AG10803 (cell line): ENCODE data around the gene SMIM22.

ENCODE experiments used
- DNase-seq: peaks from one replicate; pipeline ENCODE4 v3.0.0; 2010; ENCODE audit warnings: low read depth
- H3K4me3 ChIP-seq: 2 replicates; pipeline ENCODE4 v1.5.1; 2011; ENCODE audit warnings: mild to moderate bottlenecking, low read length, control low read depth
- TF ChIP-seq, protein P1 (sequence below): conservative IDR thresholded peaks from 2 replicates; pipeline ENCODE4 v1.5.1; 2011; ENCODE audit warnings: mild to moderate bottlenecking, low read length, control low read depth, inconsistent platforms

Gene SMIM22

DNA sequence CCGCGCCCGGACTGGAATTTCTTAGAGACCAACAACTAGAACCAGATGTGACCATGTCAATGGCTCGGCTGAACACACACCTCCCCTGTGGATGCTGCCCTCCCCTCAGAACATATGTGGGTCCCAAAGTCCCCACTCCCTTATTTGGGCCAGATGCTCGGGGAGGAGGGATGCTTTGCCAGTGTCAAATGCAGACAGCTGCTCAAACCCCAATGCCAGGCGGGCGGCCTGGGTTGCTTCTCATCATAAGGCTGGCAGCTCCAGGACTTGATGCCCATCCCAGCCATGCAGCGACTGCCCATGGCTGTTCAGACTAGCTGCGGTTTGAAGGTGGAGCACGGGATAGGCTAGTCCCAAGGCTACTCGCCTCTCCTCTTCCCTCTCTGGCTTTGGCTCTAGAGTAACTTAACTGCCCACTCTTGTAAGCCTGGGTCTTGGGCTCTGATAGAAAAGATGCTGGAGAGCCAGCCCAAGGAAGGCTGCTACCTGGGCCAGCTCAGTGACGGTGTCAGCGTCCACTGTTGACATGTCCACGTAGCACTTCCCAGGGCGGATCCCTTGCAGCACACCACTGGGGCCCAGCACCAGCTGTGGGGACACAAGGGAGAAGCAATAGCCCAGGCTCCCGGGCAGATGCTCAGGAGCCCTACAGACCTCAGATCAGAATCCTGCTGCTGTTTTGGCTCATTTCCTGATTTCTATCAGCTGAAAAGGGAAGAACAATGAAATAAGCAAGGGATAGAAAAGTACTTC is 18.3 kb downstream of the SMIM22 start:
- TF ChIP-seq, protein P1, sequence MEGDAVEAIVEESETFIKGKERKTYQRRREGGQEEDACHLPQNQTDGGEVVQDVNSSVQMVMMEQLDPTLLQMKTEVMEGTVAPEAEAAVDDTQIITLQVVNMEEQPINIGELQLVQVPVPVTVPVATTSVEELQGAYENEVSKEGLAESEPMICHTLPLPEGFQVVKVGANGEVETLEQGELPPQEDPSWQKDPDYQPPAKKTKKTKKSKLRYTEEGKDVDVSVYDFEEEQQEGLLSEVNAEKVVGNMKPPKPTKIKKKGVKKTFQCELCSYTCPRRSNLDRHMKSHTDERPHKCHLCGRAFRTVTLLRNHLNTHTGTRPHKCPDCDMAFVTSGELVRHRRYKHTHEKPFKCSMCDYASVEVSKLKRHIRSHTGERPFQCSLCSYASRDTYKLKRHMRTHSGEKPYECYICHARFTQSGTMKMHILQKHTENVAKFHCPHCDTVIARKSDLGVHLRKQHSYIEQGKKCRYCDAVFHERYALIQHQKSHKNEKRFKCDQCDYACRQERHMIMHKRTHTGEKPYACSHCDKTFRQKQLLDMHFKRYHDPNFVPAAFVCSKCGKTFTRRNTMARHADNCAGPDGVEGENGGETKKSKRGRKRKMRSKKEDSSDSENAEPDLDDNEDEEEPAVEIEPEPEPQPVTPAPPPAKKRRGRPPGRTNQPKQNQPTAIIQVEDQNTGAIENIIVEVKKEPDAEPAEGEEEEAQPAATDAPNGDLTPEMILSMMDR: no peak
- no peak overlapping the region for H3K4me3 ChIP-seq
- DNase-seq: no peak

DNA sequence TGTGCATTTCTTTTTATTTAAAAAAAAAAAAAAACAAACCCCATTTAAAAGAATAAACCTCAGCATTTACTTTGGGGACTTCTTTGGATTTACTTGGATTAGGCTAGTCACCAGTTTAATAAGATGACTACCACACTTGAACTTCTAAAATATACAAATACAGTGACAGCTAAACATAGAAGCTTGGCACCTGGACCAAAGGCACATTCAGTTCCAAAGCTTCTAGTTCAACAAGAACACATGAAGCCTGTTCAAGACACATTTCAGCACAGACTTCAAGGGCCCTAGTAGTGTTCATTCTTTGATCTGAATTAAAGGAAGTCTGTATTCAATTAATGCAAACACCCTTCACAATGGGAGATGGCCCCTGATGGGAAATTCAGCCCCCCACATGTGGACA is 18.9 kb downstream of the SMIM22 start:
- no peak for DNase-seq
- H3K4me3 ChIP-seq: no peak overlapping the region
- TF ChIP-seq, protein P1: no peak

DNA sequence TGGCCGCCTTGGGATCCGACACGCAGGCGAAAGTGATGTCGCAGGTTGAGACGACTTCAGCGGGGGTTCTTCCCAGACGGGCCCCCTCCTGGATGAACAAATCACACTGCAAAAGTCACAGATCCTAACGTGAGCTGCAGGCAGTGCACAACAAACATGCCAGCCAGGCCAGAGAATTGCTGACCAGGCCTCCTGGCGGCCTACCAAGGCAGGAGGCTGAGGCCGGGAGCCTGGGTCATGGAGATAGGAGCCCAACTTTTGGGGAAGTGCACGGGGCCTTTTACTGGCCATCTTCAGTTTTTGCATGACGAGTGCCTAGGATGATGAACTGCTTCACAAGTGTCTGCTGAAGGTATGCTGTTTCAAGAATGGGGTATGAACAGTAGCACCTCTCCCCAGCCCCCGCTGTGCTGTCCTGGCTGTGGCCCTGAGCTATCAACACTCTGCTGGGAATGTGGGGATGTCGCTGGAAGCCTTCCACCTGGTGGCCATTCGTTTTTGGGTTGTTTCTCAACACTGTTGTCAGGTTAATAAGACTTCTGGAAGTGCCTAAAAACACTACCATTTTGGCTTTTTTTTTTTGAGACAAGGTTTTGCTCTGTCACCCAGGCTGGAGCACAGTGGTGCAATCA is 19.5 kb downstream of the SMIM22 start:
- TF ChIP-seq, protein P1: no peak
- DNase-seq: no peak

DNA sequence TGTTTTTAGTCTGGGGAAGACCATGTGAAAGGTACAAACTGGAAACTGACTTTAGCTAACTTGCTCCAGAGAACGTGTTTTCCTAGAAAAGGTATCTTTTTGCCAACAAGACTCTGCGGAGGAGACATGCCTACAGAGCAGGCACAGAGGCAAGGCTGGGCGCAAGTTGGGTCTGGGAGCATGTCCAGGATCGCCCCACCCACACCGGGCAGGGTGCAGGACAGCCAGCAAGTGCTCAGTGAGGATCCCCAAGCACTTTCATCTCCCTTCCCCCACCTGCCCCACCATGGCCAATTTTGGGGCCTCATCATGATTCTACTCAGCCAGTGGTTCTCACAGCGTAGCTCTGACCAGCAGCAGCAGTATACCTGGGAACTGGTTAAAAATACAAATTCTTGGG is 25.5 kb downstream of the SMIM22 start:
- TF ChIP-seq, protein P1: no peak
- DNase-seq: no peak
- no peak overlapping the region for H3K4me3 ChIP-seq

More for the DNA sequence above, 19.5 kb downstream of the SMIM22 start:
- H3K4me3 ChIP-seq: no peak overlapping the region

DNA sequence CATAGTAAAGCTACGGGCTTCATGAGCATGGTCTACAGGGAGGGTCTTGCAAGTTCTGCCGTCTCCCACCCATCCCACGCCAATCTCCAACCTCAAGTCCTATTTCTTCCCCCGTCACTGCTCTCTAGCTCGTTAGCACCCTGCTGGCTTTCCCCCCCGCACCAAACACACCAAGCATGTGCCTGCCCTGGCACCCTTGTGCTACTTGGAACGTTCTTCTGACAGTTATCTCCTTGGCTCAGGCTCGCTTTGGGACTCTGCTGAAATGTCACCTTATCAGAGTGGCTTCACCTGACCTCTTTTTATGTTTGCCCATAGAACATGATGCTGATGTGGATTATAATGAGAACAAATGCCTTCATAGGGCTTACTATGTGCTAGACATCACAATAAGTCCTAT is 30.0 kb downstream of the SMIM22 start:
- TF ChIP-seq, protein P1: no peak
- no peak for DNase-seq
- no peak overlapping the region for H3K4me3 ChIP-seq

DNA sequence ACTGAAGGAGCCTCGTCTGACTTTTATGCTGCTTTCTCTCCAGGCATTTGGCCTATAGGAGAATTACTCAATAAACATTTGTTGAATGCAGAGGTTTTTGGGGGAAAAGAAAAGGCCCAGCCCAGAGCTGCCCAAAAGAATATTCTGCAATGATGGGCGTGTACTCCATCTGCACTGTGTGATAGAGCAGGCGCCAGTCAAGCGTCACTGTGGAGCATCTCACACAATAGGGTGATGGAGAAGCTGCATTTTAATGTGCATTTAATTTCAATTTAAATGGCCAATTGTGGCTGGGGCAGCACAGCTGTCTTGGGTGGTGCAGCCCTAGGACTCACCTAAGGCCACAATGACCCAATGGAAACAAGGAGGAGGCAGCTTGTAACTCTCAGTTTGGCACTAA is 31.4 kb downstream of the SMIM22 start:
- TF ChIP-seq, protein P1: no peak
- DNase-seq: no peak
- H3K4me3 ChIP-seq: no peak overlapping the region

DNA sequence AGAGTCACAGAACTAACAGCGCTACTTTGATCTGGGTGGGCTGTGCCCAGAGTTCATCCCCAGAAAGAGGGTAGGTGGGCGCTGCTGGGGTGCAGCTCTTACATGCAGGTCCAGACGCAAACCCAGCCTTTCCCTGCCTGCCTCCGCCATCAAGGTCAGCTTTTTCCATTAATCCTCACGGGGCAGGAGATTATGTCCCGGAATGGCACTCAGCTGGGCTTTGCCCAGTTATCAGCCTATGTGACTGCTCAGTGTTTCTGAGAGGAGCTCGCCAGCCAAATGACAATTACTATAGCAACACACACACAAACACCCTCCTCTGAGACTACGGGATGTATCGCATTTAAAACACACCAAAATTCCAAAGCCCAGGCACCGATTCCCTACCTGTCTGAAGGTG is 31.8 kb downstream of the SMIM22 start:
- TF ChIP-seq, protein P1: no peak
- no peak overlapping the region for H3K4me3 ChIP-seq
- DNase-seq: no peak
